Loucy (cell line): ENCODE measurements around the gene SLC25A21.

ENCODE experiments used
- H2AFZ ChIP-seq: fragments of 200-600 bp; sonication (generic); 2 replicates; pipeline ENCODE4 v1.6.0; 2016; ENCODE audit warnings: antibody characterized with exemption, mild to moderate bottlenecking, low read length, moderate library complexity
- H3F3A ChIP-seq: fragments of 200-600 bp; 2 replicates; pipeline ENCODE4 v1.6.0; 2016; ENCODE audit warnings: antibody characterized with exemption, low read depth, mild to moderate bottlenecking
- H3K27me3 ChIP-seq: fragments of 200-600 bp; sonication (generic); 2 replicates; pipeline ENCODE4 v1.6.1; 2014; ENCODE audit warnings: low read length, mild to moderate bottlenecking; ENCODE audit not compliant: insufficient read depth, poor library complexity, severe bottlenecking
- H3K36me3 ChIP-seq: fragments of 200-600 bp; sonication (generic); 2 replicates; pipeline ENCODE4 v1.6.1; 2016; ENCODE audit warnings: low read length; ENCODE audit not compliant: insufficient read depth
- H3K4me1 ChIP-seq: fragments of 200-600 bp; sonication (generic); 2 replicates; pipeline ENCODE4 v1.5.1; 2014; ENCODE audit warnings: low read length, mild to moderate bottlenecking; ENCODE audit not compliant: insufficient read depth, poor library complexity, severe bottlenecking
- H3K4me2 ChIP-seq: fragments of 200-600 bp; sonication (generic); 2 replicates; pipeline ENCODE4 v1.6.0; 2014; ENCODE audit warnings: antibody characterized with exemption, low read length, low read depth, mild to moderate bottlenecking; ENCODE audit not compliant: poor library complexity, severe bottlenecking
- H3K4me3 ChIP-seq: fragments of 200-600 bp; sonication (generic); 2 replicates; pipeline ENCODE4 v1.5.1; 2014; ENCODE audit warnings: low read length, mild to moderate bottlenecking, mixed read lengths; ENCODE audit not compliant: poor library complexity, severe bottlenecking
- H3K79me2 ChIP-seq: fragments of 200-600 bp; sonication (generic); 2 replicates; pipeline ENCODE4 v1.6.1; 2014; ENCODE audit warnings: low read length; ENCODE audit not compliant: insufficient read depth
- H3K9ac ChIP-seq: fragments of 200-600 bp; sonication (generic); 2 replicates; pipeline ENCODE4 v1.6.0; 2014; ENCODE audit warnings: mild to moderate bottlenecking, low read depth, low read length, moderate library complexity; ENCODE audit not compliant: poor library complexity, severe bottlenecking
- H3K9me2 ChIP-seq: fragments of 200-600 bp; sonication (generic); replicated peaks from 2 replicates; pipeline ENCODE4 v1.6.1; 2016; ENCODE audit warnings: low read depth, low read length, mixed read lengths
- H3K9me3 ChIP-seq: fragments of 200-600 bp; sonication (generic); 2 replicates; pipeline ENCODE4 v1.6.1; 2014; ENCODE audit warnings: mild to moderate bottlenecking, antibody characterized with exemption, low read length, low read depth; ENCODE audit not compliant: insufficient read depth
- H4K20me1 ChIP-seq: fragments of 200-600 bp; sonication (generic); 2 replicates; pipeline ENCODE4 v1.6.0; 2014; ENCODE audit warnings: antibody characterized with exemption, low read length, mild to moderate bottlenecking; ENCODE audit not compliant: insufficient read depth, poor library complexity, severe bottlenecking
- CTCF ChIP-seq: fragments of 200-600 bp; sonication (generic); conservative IDR thresholded peaks from 2 replicates; pipeline ENCODE4 v1.5.1; 2014; ENCODE audit warnings: mild to moderate bottlenecking, antibody characterized with exemption, low read length
- EZH2phosphoT487 ChIP-seq: fragments of 200-600 bp; IDR thresholded peaks from 2 replicates; pipeline ENCODE4 v1.6.1; 2018; ENCODE audit warnings: antibody characterized with exemption, mild to moderate bottlenecking, moderate library complexity, borderline replicate concordance

Gene SLC25A21

GRCh38 chr14:37054144-37054543 lies 118.3 kb downstream of the SLC25A21 start:
- no peaks in the 10 kb centered on the region for H3K27me3 ChIP-seq
- no peak overlapping the region for H2AFZ ChIP-seq
- no peak overlapping the region for H3K4me2 ChIP-seq
- no peaks in the 10 kb centered on the region for H3K36me3 ChIP-seq
- H3K4me3 ChIP-seq = no peak overlapping the region
- no peaks in the 10 kb centered on the region for H3F3A ChIP-seq
- H3K9me2 ChIP-seq = no peaks in the 10 kb centered on the region
- no peaks in the 10 kb centered on the region for H3K9me3 ChIP-seq
- H3K79me2 ChIP-seq = no peaks in the 10 kb centered on the region
- no peaks in the 10 kb centered on the region for H4K20me1 ChIP-seq
- no peak overlapping the region for H3K9ac ChIP-seq
- no peaks in the 10 kb centered on the region for H3K4me1 ChIP-seq
- TF ChIP-seq CTCF = no peak
- no peak for TF ChIP-seq EZH2phosphoT487

GRCh38 chr14:37051680-37052079 lies 120.7 kb downstream of the SLC25A21 start:
- H3K79me2 ChIP-seq = no peaks in the 10 kb centered on the region
- no peaks in the 10 kb centered on the region for H3K27me3 ChIP-seq
- no peak for TF ChIP-seq EZH2phosphoT487
- TF ChIP-seq CTCF = no peak
- H3K9me2 ChIP-seq = no peaks in the 10 kb centered on the region
- no peak overlapping the region for H2AFZ ChIP-seq
- no peak overlapping the region for H3K9ac ChIP-seq
- no peaks in the 10 kb centered on the region for H3K36me3 ChIP-seq
- no peaks in the 10 kb centered on the region for H4K20me1 ChIP-seq
- H3K4me2 ChIP-seq = no peak overlapping the region
- H3F3A ChIP-seq = no peaks in the 10 kb centered on the region
- no peaks in the 10 kb centered on the region for H3K9me3 ChIP-seq
- no peaks in the 10 kb centered on the region for H3K4me1 ChIP-seq
- no peak overlapping the region for H3K4me3 ChIP-seq

- Histone ChIP-seq H3K4me1 (no peaks in the 10 kb centered on the region), H3K9me2 (no peaks in the 10 kb centered on the region), H3K4me3 (no peak overlapping the region), H3K36me3 (no peaks in the 10 kb centered on the region), H3K9me3 (no peaks in the 10 kb centered on the region), H4K20me1 (no peaks in the 10 kb centered on the region), H3K27me3 (no peaks in the 10 kb centered on the region), H3K4me2 (no peak overlapping the region), H3F3A (no peaks in the 10 kb centered on the region), H3K9ac (no peak overlapping the region), H3K79me2 (no peaks in the 10 kb centered on the region), H2AFZ (no peak overlapping the region)
- TF ChIP-seq EZH2phosphoT487 = no peak
- no peak for TF ChIP-seq CTCF
Observed at GRCh38 chr14:37051153-37051552, 121.3 kb downstream of the SLC25A21 start.
